Left ventricle myocardium inferior (tissue), 1 donor: ENCODE measurements around the gene HERPUD1. TPM values are rescaled to one million over a fixed set of nuclear protein-coding genes. Genes with fewer than 3 reads are reported as not detected.
"Not testable (repeated sequence)": the region's sequence is repeated elsewhere in the genome, so short reads cannot be mapped to it uniquely, and the experiment has no call there.

Experiments
- DNase-seq: peaks from one replicate; pipeline ENCODE4 v3.0.0-alpha.2; 2020
- H3K27ac ChIP-seq: fragments of 200-600 bp; replicated peaks from 2 replicates; pipeline ENCODE4 v1.8.0; 2021
- H3K27me3 ChIP-seq: fragments of 200-600 bp; 2 replicates; pipeline ENCODE4 v1.8.0; 2021; ENCODE audit warnings: low read depth
- H3K36me3 ChIP-seq: fragments of 200-600 bp; 2 replicates; pipeline ENCODE4 v1.8.0; 2021
- H3K4me1 ChIP-seq: fragments of 200-600 bp; 2 replicates; pipeline ENCODE4 v1.8.0; 2021
- H3K4me3 ChIP-seq: fragments of 200-600 bp; 2 replicates; pipeline ENCODE4 v1.8.0; 2021; ENCODE audit warnings: mild to moderate bottlenecking, moderate library complexity
- H3K9me3 ChIP-seq: fragments of 200-600 bp; replicated peaks from 2 replicates; pipeline ENCODE4 v1.8.0; 2021
- intact Hi-C: fragments of 100-400 bp; cut with micrococcal nuclease; formaldehyde crosslinking; loops from one replicate; pipeline ENCODE4 v1.11.0; 2022
- long read RNA-seq: library from polyadenylated mRNA; unstranded; transcript quantifications from one replicate; pipeline ENCODE4 v2.0.0, GENCODE V29; 2021
- total RNA-seq: library from RNA; stranded (reverse); fragmentation: NEBNext Ultra II Directional; extraction: Animal tissue kit (Norgen Biotek cat#: 25700); gene quantifications from one replicate; pipeline ENCODE4 v1.2.1, GENCODE V29; 2021
- TF ChIP-seq, protein P1 (sequence below): fragments of 200-600 bp; IDR thresholded peaks from 2 replicates; pipeline ENCODE4 v1.8.0; 2021; ENCODE audit warnings: antibody characterized with exemption, mild to moderate bottlenecking, borderline replicate concordance
- donor health status: DM: no; HTN: yes; CAD: no; lungs with severe emphysema.

Gene HERPUD1, protein sequence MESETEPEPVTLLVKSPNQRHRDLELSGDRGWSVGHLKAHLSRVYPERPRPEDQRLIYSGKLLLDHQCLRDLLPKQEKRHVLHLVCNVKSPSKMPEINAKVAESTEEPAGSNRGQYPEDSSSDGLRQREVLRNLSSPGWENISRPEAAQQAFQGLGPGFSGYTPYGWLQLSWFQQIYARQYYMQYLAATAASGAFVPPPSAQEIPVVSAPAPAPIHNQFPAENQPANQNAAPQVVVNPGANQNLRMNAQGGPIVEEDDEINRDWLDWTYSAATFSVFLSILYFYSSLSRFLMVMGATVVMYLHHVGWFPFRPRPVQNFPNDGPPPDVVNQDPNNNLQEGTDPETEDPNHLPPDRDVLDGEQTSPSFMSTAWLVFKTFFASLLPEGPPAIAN
- total RNA-seq = 119 TPM
- long read RNA-seq, transcript HERPUD1-204 (8 exons, 2,946 nt) = major isoform, 184 of 206 reads
- long read RNA-seq, transcript HERPUD1-201 (8 exons, 1,862 nt) = minor isoform, 8 of 206 reads
- long read RNA-seq, partial matches to known transcripts = 3 of 206 reads
- long read RNA-seq, other reads (novel, unspliced or antisense) = 9 of 206 reads

DNA sequence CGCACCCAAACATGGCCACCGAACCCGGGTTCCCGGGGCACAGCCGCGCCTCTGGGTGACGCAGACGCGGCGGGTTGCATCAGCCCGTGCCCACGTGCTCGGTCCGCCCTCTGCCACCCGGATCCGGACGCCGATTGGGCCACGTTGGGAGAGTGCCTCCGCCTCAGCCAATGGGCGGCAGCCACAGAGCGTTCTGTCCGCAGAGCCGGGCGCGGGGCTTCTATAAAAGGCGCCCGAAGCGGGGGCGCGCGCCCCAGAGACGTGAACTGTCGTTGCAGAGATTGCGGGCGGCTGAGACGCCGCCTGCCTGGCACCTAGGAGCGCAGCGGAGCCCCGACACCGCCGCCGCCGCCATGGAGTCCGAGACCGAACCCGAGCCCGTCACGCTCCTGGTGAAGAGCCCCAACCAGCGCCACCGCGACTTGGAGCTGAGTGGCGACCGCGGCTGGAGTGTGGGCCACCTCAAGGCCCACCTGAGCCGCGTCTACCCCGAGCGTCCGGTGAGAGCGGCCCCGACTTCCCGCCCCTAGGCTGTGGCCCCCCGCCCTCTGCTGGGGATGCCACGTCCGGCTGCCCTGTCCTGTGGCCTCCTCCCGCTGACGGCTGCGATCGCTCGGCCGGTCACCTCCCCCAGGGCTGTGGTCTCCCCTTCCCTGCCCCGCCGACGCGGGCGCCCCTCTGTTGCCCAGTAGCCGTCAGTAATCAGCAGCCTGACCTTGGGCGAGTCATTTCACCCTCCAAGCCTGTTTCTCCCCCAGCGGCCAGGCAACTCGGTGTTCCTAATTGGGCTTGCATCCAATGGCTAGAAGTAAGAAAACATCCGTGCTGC is at the start of gene HERPUD1:
Gene HERPUD1, plus strand, starts transcription at position 251 of the 829 bp plus-strand sequence. Its CDS starts 103 bp downstream, at position 354.
- H3K9me3 ChIP-seq = no peaks in the 10 kb centered on the region
- H3K4me1 ChIP-seq = peaks cover 58% of the 10 kb centered on the region
- TF ChIP-seq, protein P1, sequence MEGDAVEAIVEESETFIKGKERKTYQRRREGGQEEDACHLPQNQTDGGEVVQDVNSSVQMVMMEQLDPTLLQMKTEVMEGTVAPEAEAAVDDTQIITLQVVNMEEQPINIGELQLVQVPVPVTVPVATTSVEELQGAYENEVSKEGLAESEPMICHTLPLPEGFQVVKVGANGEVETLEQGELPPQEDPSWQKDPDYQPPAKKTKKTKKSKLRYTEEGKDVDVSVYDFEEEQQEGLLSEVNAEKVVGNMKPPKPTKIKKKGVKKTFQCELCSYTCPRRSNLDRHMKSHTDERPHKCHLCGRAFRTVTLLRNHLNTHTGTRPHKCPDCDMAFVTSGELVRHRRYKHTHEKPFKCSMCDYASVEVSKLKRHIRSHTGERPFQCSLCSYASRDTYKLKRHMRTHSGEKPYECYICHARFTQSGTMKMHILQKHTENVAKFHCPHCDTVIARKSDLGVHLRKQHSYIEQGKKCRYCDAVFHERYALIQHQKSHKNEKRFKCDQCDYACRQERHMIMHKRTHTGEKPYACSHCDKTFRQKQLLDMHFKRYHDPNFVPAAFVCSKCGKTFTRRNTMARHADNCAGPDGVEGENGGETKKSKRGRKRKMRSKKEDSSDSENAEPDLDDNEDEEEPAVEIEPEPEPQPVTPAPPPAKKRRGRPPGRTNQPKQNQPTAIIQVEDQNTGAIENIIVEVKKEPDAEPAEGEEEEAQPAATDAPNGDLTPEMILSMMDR = peak; percentile 37
- peak; percentile 99 for DNase-seq
- intact Hi-C loops = no loop called here
- H3K27me3 ChIP-seq = no peaks in the 10 kb centered on the region
- peak within 1 kb of the TSS; percentile 100 for H3K27ac ChIP-seq
- peak within 1 kb of the TSS; percentile 99 for H3K4me3 ChIP-seq
- H3K36me3 ChIP-seq = peaks cover 34% of the 10 kb centered on the region

DNA sequence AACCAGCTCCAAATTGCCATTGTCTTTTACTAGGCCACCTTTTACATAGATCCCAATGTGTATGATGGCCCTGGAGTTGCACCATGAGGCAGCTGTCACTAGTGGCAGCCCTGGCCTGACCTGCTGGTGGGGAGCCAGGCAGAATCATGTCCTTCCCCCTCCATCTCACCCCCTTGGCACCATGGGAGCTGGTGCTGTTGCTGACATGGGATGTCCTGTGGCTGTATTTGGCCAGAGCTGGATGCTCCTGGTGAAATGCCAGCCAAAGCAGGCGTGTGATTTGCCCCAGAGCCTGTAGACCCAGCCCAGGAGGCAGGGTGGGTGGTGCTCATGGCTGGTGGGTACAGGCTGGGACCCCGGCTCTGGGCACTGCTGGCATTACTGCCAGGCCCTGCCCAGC is 48.4 kb upstream of the HERPUD1 start:
- intact Hi-C loops = no loop called here
- no peaks in the 10 kb centered on the region for H3K4me1 ChIP-seq
- TF ChIP-seq, protein P1 = no peak
- no peak for DNase-seq
- no peak overlapping the region for H3K27ac ChIP-seq
- no peak overlapping the region for H3K4me3 ChIP-seq
- H3K9me3 ChIP-seq = no peaks in the 10 kb centered on the region
- H3K36me3 ChIP-seq = no peaks in the 10 kb centered on the region
- no peaks in the 10 kb centered on the region for H3K27me3 ChIP-seq

DNA sequence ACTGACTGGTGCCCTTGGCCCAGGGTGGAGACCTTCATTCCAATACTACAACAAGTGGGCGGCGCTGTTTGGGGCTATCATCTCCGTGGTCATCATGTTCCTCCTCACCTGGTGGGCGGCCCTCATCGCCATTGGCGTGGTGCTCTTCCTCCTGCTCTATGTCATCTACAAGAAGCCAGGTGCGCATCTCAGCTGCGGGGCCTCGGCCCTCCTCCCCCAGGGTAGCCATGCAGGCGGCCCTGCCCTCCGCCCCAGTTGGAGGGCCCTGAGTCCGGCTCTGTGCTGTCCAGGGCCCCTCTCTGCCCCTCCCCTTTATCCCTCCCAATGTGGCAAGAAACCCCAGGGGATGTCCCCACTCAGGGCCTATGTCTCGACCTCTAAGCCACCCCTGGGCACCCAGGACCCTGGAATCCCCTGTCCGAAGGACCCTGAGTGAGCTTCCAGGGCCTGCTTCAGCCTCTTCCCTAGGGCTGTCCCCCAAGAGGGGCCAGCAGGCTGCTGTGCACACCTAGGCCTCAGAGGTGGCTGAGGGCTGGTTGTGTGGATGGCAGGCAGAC is 47.8 kb upstream of the HERPUD1 start:
- H3K27me3 ChIP-seq = no peaks in the 10 kb centered on the region
- intact Hi-C loops = no loop called here
- TF ChIP-seq, protein P1 = no peak
- H3K36me3 ChIP-seq = no peaks in the 10 kb centered on the region
- no peak for DNase-seq
- H3K4me1 ChIP-seq = no peaks in the 10 kb centered on the region
- H3K4me3 ChIP-seq = no peak overlapping the region
- no peaks in the 10 kb centered on the region for H3K9me3 ChIP-seq
- no peak overlapping the region for H3K27ac ChIP-seq

DNA sequence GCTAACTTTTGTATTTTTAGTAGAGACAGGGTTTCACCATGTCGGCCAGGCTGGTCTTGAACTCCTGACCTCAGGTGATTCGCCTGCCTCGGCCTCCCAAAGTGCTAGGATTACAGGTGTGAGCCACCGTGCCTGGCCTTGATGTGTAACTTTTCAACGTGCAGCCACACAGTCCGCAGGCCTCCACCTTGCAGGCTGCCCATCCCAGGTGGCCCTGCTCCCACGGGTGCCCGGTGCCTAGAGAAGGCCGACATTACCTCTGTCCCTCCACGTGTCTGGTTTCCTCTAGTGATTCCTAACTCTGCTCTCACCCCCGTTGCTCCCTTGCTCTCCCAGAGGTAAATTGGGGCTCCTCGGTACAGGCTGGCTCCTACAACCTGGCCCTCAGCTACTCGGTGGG is 47.0 kb upstream of the HERPUD1 start:
- H3K27ac ChIP-seq, intact Hi-C loops, DNase-seq, H3K9me3 ChIP-seq, H3K4me3 ChIP-seq, H3K36me3 ChIP-seq, H3K27me3 ChIP-seq, H3K4me1 ChIP-seq: not testable (repeated sequence)

DNA sequence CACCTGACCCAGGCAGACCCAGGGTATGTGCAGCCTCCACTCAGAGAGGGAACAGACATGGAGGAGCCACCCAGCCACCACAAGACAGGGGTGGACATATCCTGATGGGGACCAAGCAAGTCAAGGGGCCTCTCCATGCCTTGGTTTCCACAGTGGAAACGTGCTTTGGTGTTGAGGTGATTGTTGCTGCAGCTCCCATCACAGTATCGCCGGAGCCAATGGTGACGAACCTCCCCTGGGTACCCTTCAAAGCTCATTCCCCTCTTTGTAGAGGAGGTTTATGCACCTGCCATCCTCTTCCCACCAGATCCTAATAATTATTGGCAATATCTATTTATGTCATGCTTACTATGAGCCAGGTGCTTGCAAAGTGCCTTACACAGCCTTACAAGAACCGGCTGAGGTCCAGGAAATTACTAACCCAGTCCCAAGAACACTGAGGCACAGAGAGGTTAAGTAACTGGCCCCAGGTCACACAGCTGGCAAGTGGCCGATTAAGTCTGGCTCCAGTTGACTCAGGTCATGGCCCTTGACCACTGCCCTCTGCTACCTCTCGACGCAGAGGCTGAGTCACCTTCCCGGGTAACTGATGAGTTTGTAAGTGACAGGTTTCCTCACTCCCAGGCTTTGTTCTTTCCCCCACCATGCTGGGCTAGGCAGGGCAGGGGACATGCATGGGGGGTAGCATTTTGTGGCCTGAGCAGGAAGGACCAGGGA is 46.3 kb upstream of the HERPUD1 start:
- no peak for DNase-seq
- Histone ChIP-seq H3K27me3 (no peaks in the 10 kb centered on the region), H3K4me3 (no peak overlapping the region), H3K36me3 (no peaks in the 10 kb centered on the region), H3K27ac (no peak overlapping the region), H3K4me1 (no peaks in the 10 kb centered on the region), H3K9me3 (no peaks in the 10 kb centered on the region)
- intact Hi-C loops = no loop called here
- TF ChIP-seq, protein P1 = no peak
